Caco-2 (cell line): ENCODE results near the gene MEGF6. TPM values are rescaled to one million over a fixed set of nuclear protein-coding genes. Genes with fewer than 3 reads are reported as not detected.

Source experiments
- BruUV-seq: library from RNA; stranded (reverse); fragments of 400-500 nt; replicated peaks from 2 replicates; lab custom pipeline; 2021; lab: Mats Ljungman, UMichigan
- CTCF ChIA-PET: fragments of 300-600 bp; sonication (Branson Sonifier 250); formaldehyde crosslinking; loops from one replicate; lab custom pipeline; 2022; ENCODE audit warnings: antibody characterized with exemption; lab: Charles Lee
- POLR2A ChIA-PET: fragments of 300-600 bp; sonication (Branson Sonifier 250); formaldehyde crosslinking; loops from one replicate; lab custom pipeline; 2022; ENCODE audit warnings: antibody characterized with exemption; lab: Charles Lee
- DNase-seq, 2 experiments: peaks; one replicate each; pipeline versions ENCODE4 v3.0.0 to v3.0.0-alpha.2; 2020 to 2022
- H3K27me3 ChIP-seq: replicated peaks from 2 replicates; pipeline ENCODE4 v1.6.0; 2011; ENCODE audit warnings: low read length; ENCODE audit not compliant: control insufficient read depth, insufficient read depth
- H3K36me3 ChIP-seq: 2 replicates; pipeline ENCODE4 v1.5.1; 2011; ENCODE audit warnings: low read length; ENCODE audit not compliant: control insufficient read depth, insufficient read depth
- H3K4me1 ChIP-seq: fragments of 250-450 bp; sonication (Bioruptor Pico); 2 replicates; pipeline ENCODE4 v1.5.1; 2020; ENCODE audit warnings: mild to moderate bottlenecking
- H3K4me3 ChIP-seq: 2 replicates; pipeline ENCODE4 v1.5.1; 2011; ENCODE audit warnings: low read depth, mild to moderate bottlenecking, control low read depth, low read length
- H3K9me3 ChIP-seq: fragments of 250-450 bp; sonication (Bioruptor Pico); 2 replicates; pipeline ENCODE4 v1.5.1; 2020; ENCODE audit warnings: mild to moderate bottlenecking, moderate library complexity
- H3K27ac Mint-ChIP-seq: one replicate; pipeline ENCODE4 v1.8.0; 2022; ENCODE audit warnings: mixed read lengths; ENCODE audit not compliant: unreplicated experiment
- H3K27me3 Mint-ChIP-seq: one replicate; pipeline ENCODE4 v1.8.0; 2022; ENCODE audit warnings: mixed read lengths; ENCODE audit not compliant: insufficient read depth, unreplicated experiment
- H3K36me3 Mint-ChIP-seq: one replicate; pipeline ENCODE4 v1.8.0; 2022; ENCODE audit warnings: mild to moderate bottlenecking, mixed read lengths; ENCODE audit not compliant: insufficient read depth, unreplicated experiment
- H3K4me1 Mint-ChIP-seq: one replicate; pipeline ENCODE4 v1.8.0; 2022; ENCODE audit warnings: low read depth, mixed read lengths; ENCODE audit not compliant: unreplicated experiment
- H3K4me3 Mint-ChIP-seq: one replicate; pipeline ENCODE4 v1.8.0; 2022; ENCODE audit warnings: mild to moderate bottlenecking, moderate library complexity, mixed read lengths; ENCODE audit not compliant: unreplicated experiment
- H3K9me3 Mint-ChIP-seq: one replicate; pipeline ENCODE4 v1.8.0; 2022; ENCODE audit warnings: mixed read lengths; ENCODE audit not compliant: unreplicated experiment
- CTCF ChIP-seq, 2 experiments: fragments of 200-600 bp in 1 of 2; IDR thresholded peaks; 1 replicate in 1 of 2; 2 replicates in 1 of 2; pipeline versions ENCODE4 v1.5.1 to v1.8.0; 2011 to 2022; ENCODE audit warnings: antibody characterized with exemption in 1 of 2, control low read depth in 1 of 2, inconsistent platforms in 1 of 2, low read depth in 1 of 2, low read length in 1 of 2, mild to moderate bottlenecking in 1 of 2, moderate library complexity in 1 of 2; ENCODE audit not compliant: insufficient read depth in 1 of 2, severe bottlenecking in 1 of 2, unreplicated experiment in 1 of 2
- intact Hi-C: fragments of 100-400 bp; cut with micrococcal nuclease; formaldehyde crosslinking; loops from one replicate; pipeline ENCODE4 v1.10.0; 2022; ENCODE audit not compliant: unreplicated experiment
- total RNA-seq: library from RNA; stranded (reverse); gene quantifications from 2 replicates; pipeline ENCODE4 v1.2.3, GENCODE V29; 2022

MEGF6 gene
- total RNA-seq, 1 experiment from 2014 or later = 13.3 TPM

- Histone ChIP-seq H3K36me3 (no peaks in the 10 kb centered on the region), H3K4me3 (no peak overlapping the region), H3K9me3 (no peaks in the 10 kb centered on the region), H3K27me3 (no peaks in the 10 kb centered on the region), H3K4me1 (peaks cover 3% of the 10 kb centered on the region; the same call in 1 of the 2 replicates)
- CTCF ChIA-PET = no interaction called here
- Mint-ChIP-seq H3K27ac (no peak overlapping the region), H3K4me3 (no peak overlapping the region), H3K27me3 (no peaks in the 10 kb centered on the region), H3K9me3 (no peaks in the 10 kb centered on the region), H3K4me1 (no peaks in the 10 kb centered on the region), H3K36me3 (no peaks in the 10 kb centered on the region)
- POLR2A ChIA-PET = no interaction called here
- no TSS peak for BruUV-seq
- intact Hi-C loops = no loop called here
- no peak for DNase-seq
- no peak for TF ChIP-seq CTCF (IDR thresholded peaks at IDR 0.05; ENCODE audit: insufficient read depth in 1 of 2, low read depth in 1 of 2, low read length in 1 of 2, severe bottlenecking in 1 of 2, unreplicated experiment in 1 of 2)
Measured at GRCh38 chr1:3556336-3556735, 55.0 kb downstream of the MEGF6 start.

- intact Hi-C loops = no loop called here
- BruUV-seq = no TSS peak
- CTCF ChIA-PET = no interaction called here
Measured at GRCh38 chr1:3555131-3555920, 56.0 kb downstream of the MEGF6 start.

DNA sequence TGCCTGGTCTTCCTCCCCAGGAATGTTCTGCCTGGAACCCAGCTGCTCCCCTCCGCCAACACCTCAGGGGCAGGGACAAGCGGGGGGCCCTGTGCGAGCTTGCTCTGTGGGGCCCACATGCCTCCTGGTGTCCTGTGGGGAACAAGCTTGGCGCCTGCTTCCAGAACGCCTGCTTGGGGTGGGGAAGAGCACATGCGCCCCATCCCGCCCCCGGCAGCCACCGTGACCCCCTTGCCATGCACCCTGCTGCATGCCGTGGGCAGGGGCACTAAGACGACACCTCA, 57.4 kb downstream of the MEGF6 start:
- no peak overlapping the region for H3K4me3 ChIP-seq
- Mint-ChIP-seq H3K4me1 (no peaks in the 10 kb centered on the region), H3K27me3 (no peaks in the 10 kb centered on the region), H3K4me3 (no peak overlapping the region), H3K9me3 (no peaks in the 10 kb centered on the region), H3K27ac (no peak overlapping the region), H3K36me3 (no peaks in the 10 kb centered on the region)
- H3K27me3 ChIP-seq = no peaks in the 10 kb centered on the region
- no peaks in the 10 kb centered on the region for H3K9me3 ChIP-seq
- DNase-seq = no peak
- intact Hi-C loops = no loop called here
- no TSS peak for BruUV-seq
- TF ChIP-seq CTCF (IDR thresholded peaks at IDR 0.05; ENCODE audit: insufficient read depth in 1 of 2, low read depth in 1 of 2, low read length in 1 of 2, severe bottlenecking in 1 of 2, unreplicated experiment in 1 of 2) = no peak
- ChIA-PET CTCF (interaction anchor here (1.1 to 1.2 kb wide), 2 partner anchors 65 to 101 kb away, joined by 3 to 4 read pairs; no protein-coding TSS in a partner anchor), POLR2A (no interaction called here)
- no peaks in the 10 kb centered on the region for H3K36me3 ChIP-seq
- H3K4me1 ChIP-seq = peaks cover 3% of the 10 kb centered on the region; the same call in 1 of the 2 replicates

More at GRCh38 chr1:3555131-3555920, 56.0 kb downstream of the MEGF6 start:
- H3K27ac Mint-ChIP-seq = no peak overlapping the region
- no peak overlapping the region for H3K4me3 ChIP-seq
- peaks cover 3% of the 10 kb centered on the region; the same call in 1 of the 2 replicates for H3K4me1 ChIP-seq
- no peaks in the 10 kb centered on the region for H3K9me3 ChIP-seq
- POLR2A ChIA-PET = interaction anchor here (0.5 kb wide), 1 partner anchor 24 kb away, joined by 3 read pairs; no protein-coding TSS in a partner anchor
- no peaks in the 10 kb centered on the region for H3K9me3 Mint-ChIP-seq
- no peaks in the 10 kb centered on the region for H3K27me3 ChIP-seq
- H3K4me3 Mint-ChIP-seq = no peak overlapping the region
- H3K4me1 Mint-ChIP-seq = no peaks in the 10 kb centered on the region
- no peaks in the 10 kb centered on the region for H3K36me3 Mint-ChIP-seq
- no peak for DNase-seq
- H3K36me3 ChIP-seq = no peaks in the 10 kb centered on the region
- no peaks in the 10 kb centered on the region for H3K27me3 Mint-ChIP-seq
- no peak for TF ChIP-seq CTCF (IDR thresholded peaks at IDR 0.05; ENCODE audit: insufficient read depth in 1 of 2, low read depth in 1 of 2, low read length in 1 of 2, severe bottlenecking in 1 of 2, unreplicated experiment in 1 of 2)
